HG03558 (cell line): ENCODE results near the gene FGF5.

Experiments
- ATAC-seq: cut with Tn5 transposase; IDR thresholded peaks from one replicate; pipeline ENCODE4 v1.9.1; 2021; ENCODE audit warnings: moderate number of reproducible peaks; ENCODE audit not compliant: unreplicated experiment; ENCODE audit errors: extremely low read depth

Gene FGF5

DNA sequence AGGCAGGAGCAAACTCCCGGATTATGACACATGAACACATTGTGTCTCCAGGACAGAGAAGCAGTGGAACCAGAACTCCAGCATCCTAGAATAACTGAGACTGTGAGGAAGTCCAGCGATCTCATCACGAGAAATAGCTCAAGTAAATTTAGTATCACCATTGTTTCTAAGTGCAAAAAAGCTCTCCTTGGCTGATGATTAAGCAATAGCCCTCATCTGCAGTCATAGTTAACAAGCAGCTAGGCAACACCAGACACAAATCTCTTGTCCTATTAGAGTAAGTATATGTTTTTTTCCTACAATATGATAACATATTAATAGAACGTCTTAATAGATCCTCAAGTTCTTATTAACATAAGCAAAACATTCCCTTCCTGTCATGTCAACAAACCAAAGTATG, 66.7 kb downstream of the FGF5 start:
- no peak for ATAC-seq

GRCh38 chr4:80334568-80334967, 68.1 kb downstream of the FGF5 start:
- ATAC-seq: no peak

- no peak for ATAC-seq
Observed at GRCh38 chr4:80335226-80335553, 68.7 kb downstream of the FGF5 start.

- ATAC-seq: peak; percentile 94
Observed at GRCh38 chr4:80335554-80336358, 69.3 kb downstream of the FGF5 start, which contains the start of gene CFAP299. Gene CFAP299 (plus strand): TSS chr4:80335730.

DNA sequence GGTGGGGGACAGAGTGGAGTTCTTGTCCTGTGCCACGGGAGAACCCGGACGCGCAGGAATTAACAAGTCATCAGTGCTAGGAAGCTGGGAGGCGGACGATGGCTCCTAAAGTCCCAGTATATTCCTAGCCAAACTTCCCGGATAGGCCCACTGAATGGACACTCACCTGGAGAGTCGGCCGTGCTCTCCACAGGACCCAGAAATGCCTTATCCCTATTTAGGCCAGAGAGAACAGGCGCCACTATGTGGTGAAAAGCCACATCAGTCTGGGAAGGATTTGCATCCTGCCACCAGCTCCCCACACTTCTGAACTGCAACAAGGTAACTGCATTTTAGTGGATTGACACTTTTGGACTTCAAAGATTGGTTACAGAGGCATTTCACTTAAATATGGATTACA, 70.1 kb downstream of the FGF5 start:
- no peak for ATAC-seq

DNA sequence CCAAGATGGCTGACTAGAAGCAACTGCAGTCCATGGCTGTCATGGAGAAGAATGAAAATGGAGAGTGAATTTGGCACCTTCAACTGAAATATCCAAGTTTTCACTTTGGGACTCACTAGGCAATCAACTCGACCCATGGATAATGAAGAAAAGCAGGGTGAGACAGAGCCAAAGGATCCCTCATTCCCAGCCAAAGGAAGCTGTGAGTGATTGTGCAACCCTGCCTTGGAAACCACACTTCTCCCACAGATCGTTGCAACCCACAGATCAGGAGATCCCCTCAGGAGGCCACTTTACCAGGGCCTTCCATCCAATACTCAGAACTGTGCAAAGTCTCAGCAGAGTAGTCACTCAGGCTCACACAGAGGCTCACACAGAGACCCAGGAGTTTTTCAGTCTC, 73.6 kb downstream of the FGF5 start:
- ATAC-seq: no peak
